ENCODE measurements around the gene SEC16A. TPM values are rescaled to one million over a fixed set of nuclear protein-coding genes. Genes with fewer than 3 reads are reported as not detected.

SEC16A gene
- total and polyA plus RNA-seq, 2 donors (not counting 3 experiments of a cell fraction or from before 2014, with no cell fraction given): 34.5 to 80.6 TPM

DNA sequence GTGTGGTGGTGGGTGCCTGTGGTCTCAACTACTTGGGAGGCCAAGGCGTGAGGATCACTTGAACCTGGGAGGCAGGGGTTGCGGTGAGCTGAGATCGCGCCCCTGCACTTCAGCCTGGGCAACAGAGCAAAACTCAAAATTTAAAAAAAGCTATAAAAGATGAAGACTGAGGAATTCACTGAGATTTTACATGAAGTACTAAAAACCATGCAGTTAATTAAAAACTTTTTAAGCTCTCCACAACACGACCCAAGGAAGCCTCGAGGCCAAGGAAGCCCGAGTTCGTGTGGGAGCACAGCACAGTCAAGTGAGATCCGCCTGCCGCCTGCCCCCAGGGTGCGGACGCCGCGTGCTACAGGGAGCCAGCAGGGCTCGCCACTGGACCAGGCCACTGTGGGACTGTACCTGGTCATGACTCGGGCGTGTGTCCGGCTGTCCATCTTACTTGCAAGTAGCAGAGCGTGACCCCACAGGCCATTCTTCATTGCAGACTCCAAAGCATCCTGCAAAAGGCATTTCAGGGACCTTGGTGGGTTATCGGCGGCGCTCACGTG is 22.0 kb downstream of the SEC16A start:
- Histone ChIP-seq H3K27ac (ENCODE audit: insufficient read depth, low read depth, low read length) (no peak overlapping the region), H3K79me2 (ENCODE audit: control insufficient read depth, insufficient read depth, low read length) (peaks cover 4% of the 10 kb centered on the region), H2AFZ (ENCODE audit: low read depth, low read length) (no peak overlapping the region), H3K27me3 (ENCODE audit: control insufficient read depth in 2 of 2, insufficient read depth in 2 of 2, low read length in 2 of 2) (no peaks in the 10 kb centered on the region), H3K4me3 (replicated peaks in 1 of 3; ENCODE audit: insufficient read depth in 1 of 3, low read depth in 1 of 3, low read length in 3 of 3) (no peak overlapping the region), H3K9me1 (replicated peaks; ENCODE audit: control insufficient read depth, extremely low read depth, insufficient read depth, low read length) (no peaks in the 10 kb centered on the region), H3K9ac (replicated peaks; ENCODE audit: extremely low read depth, insufficient read depth, low read length) (no peak overlapping the region), H3K4me1 (ENCODE audit: control insufficient read depth, extremely low read depth, insufficient read depth, low read length) (no peaks in the 10 kb centered on the region), H3K9me3 (replicated peaks; ENCODE audit: control insufficient read depth, insufficient read depth, low read length) (no peaks in the 10 kb centered on the region), H3K36me3 (ENCODE audit: control insufficient read depth in 2 of 2, extremely low read depth in 1 of 2, insufficient read depth in 2 of 2, low read length in 2 of 2) (peaks cover 34 to 62% of the 10 kb centered on the region in 2 experiments), H4K20me1 (replicated peaks; ENCODE audit: control insufficient read depth, extremely low read depth, insufficient read depth, low read length) (no peaks in the 10 kb centered on the region), H3K4me2 (ENCODE audit: insufficient read depth, low read length) (no peak overlapping the region)
- no TSS peak for BruUV-seq (replicated peaks)
- ChIA-PET POLR2A (no interaction called here), CTCF (no interaction called here)
- no peak for FAIRE-seq
- intact Hi-C loops (cut with micrococcal nuclease): no loop called here
- dilution Hi-C loops (cut with MboI; ENCODE audit: extremely low pct_ligation_motif_present, low sequenced_read_pairs): no loop called here
- TF ChIP-seq, protein P1, sequence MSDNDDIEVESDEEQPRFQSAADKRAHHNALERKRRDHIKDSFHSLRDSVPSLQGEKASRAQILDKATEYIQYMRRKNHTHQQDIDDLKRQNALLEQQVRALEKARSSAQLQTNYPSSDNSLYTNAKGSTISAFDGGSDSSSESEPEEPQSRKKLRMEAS (IDR thresholded peaks at IDR 0.05; ENCODE audit: insufficient read depth, insufficient read length): no peak
- TF ChIP-seq POLR2A (IDR thresholded peaks at IDR 0.05; ENCODE audit: low read depth, low read length): no peak
- TF ChIP-seq, protein P2, sequence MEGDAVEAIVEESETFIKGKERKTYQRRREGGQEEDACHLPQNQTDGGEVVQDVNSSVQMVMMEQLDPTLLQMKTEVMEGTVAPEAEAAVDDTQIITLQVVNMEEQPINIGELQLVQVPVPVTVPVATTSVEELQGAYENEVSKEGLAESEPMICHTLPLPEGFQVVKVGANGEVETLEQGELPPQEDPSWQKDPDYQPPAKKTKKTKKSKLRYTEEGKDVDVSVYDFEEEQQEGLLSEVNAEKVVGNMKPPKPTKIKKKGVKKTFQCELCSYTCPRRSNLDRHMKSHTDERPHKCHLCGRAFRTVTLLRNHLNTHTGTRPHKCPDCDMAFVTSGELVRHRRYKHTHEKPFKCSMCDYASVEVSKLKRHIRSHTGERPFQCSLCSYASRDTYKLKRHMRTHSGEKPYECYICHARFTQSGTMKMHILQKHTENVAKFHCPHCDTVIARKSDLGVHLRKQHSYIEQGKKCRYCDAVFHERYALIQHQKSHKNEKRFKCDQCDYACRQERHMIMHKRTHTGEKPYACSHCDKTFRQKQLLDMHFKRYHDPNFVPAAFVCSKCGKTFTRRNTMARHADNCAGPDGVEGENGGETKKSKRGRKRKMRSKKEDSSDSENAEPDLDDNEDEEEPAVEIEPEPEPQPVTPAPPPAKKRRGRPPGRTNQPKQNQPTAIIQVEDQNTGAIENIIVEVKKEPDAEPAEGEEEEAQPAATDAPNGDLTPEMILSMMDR (IDR thresholded peaks at IDR 0.05; ENCODE audit: extremely low read depth in 1 of 2, insufficient read depth in 1 of 2, low read depth in 1 of 2, low read length in 2 of 2): no peak
- TF ChIP-seq EZH2 (IDR thresholded peaks at IDR 0.05; ENCODE audit: borderline replicate concordance, low read depth, low read length, severe bottlenecking): no peak
- TF ChIP-seq MYC (IDR thresholded peaks at IDR 0.05; ENCODE audit: low read depth, low read length): no peak
- TF ChIP-seq JUN (IDR thresholded peaks at IDR 0.05; ENCODE audit: borderline replicate concordance, insufficient read depth, insufficient read length, low read depth): no peak
- TF ChIP-seq FOS (IDR thresholded peaks at IDR 0.05; ENCODE audit: borderline replicate concordance, insufficient read depth, low read length): no peak
- DNase-seq (ENCODE audit: low read depth, low spot score): no peak

All from endothelial cell of umbilical vein (primary cell).